NCI-H2171 (cell line): Measurements from ENCODE around the gene FCHO2.
"Not testable (repeated sequence)": the region's sequence is repeated elsewhere in the genome, so short reads cannot be mapped to it uniquely, and the experiment has no call there.

Experiments
- DNase-seq: peaks from one replicate; lab custom pipeline; 2025; lab: John Stamatoyannopoulos, UW

Gene FCHO2

GRCh38 chr5:72955143-72955767 is 586 bp upstream of the FCHO2 start:
- no peak for DNase-seq

- DNase-seq, result no peak
Observed at GRCh38 chr5:72956324-72957140, 691 bp downstream of the FCHO2 start.

GRCh38 chr5:72957337-72957736 is 1.5 kb downstream of the FCHO2 start:
- DNase-seq, result no peak

- DNase-seq, result no peak
Observed at GRCh38 chr5:72959257-72959656, 3.4 kb downstream of the FCHO2 start.

GRCh38 chr5:72974481-72974880 is 18.6 kb downstream of the FCHO2 start:
- not testable (repeated sequence) for DNase-seq

- DNase-seq, result not testable (repeated sequence)
Observed at GRCh38 chr5:72976810-72977209, 21.0 kb downstream of the FCHO2 start.

GRCh38 chr5:72985719-72986118 is 29.9 kb downstream of the FCHO2 start:
- DNase-seq, result no peak

- DNase-seq, result no peak
Observed at GRCh38 chr5:72988769-72989168, 32.9 kb downstream of the FCHO2 start.

GRCh38 chr5:72991394-72991793 is 35.6 kb downstream of the FCHO2 start:
- DNase-seq, result no peak

- no peak for DNase-seq
Observed at GRCh38 chr5:72994578-72994977, 38.7 kb downstream of the FCHO2 start.

GRCh38 chr5:72996632-72997031 is 40.8 kb downstream of the FCHO2 start:
- no peak for DNase-seq

GRCh38 chr5:72999916-73000315 is 44.1 kb downstream of the FCHO2 start:
- DNase-seq, result no peak

GRCh38 chr5:73005886-73006285 is 50.0 kb downstream of the FCHO2 start:
- DNase-seq, result no peak

- DNase-seq, result no peak
Observed at GRCh38 chr5:73007051-73007450, 51.2 kb downstream of the FCHO2 start.

GRCh38 chr5:73008831-73009230 is 53.0 kb downstream of the FCHO2 start:
- no peak for DNase-seq

GRCh38 chr5:73011612-73012011 is 55.8 kb downstream of the FCHO2 start:
- not testable (repeated sequence) for DNase-seq

GRCh38 chr5:73018892-73019291 is 63.1 kb downstream of the FCHO2 start:
- no peak for DNase-seq

GRCh38 chr5:73019766-73020165 is 63.9 kb downstream of the FCHO2 start:
- no peak for DNase-seq

GRCh38 chr5:73022471-73023169 is 66.8 kb downstream of the FCHO2 start:
- DNase-seq, result no peak

- not testable (repeated sequence) for DNase-seq
Observed at GRCh38 chr5:73024946-73025544, 69.2 kb downstream of the FCHO2 start.

- DNase-seq, result no peak
Observed at GRCh38 chr5:73027361-73027760, 71.5 kb downstream of the FCHO2 start.

- no peak for DNase-seq
Observed at GRCh38 chr5:73027816-73028215, 72.0 kb downstream of the FCHO2 start.
